ENCODE measurements around the gene NR2C2.
"Not testable (repeated sequence)": the region's sequence is repeated elsewhere in the genome, so short reads cannot be mapped to it uniquely, and the experiment has no call there.

The NR2C2 gene

GRCh38 chr3:14959359-14959943 lies 12.1 kb downstream of the NR2C2 start:
- DNase-seq (ENCODE audit: low spot score): no peak

- DNase-seq (ENCODE audit: low spot score): no peak
Measured at GRCh38 chr3:14962762-14963161, 15.4 kb downstream of the NR2C2 start.

- DNase-seq (ENCODE audit: low spot score): no peak
Measured at GRCh38 chr3:14967285-14967684, 19.9 kb downstream of the NR2C2 start.

- DNase-seq (ENCODE audit: low spot score): no peak
Measured at GRCh38 chr3:14969671-14970070, 22.3 kb downstream of the NR2C2 start.

- no peak for DNase-seq (ENCODE audit: low spot score)
Measured at GRCh38 chr3:14976317-14976716, 28.9 kb downstream of the NR2C2 start.

- DNase-seq (ENCODE audit: low spot score): no peak
Measured at GRCh38 chr3:14980689-14981088, 33.3 kb downstream of the NR2C2 start.

GRCh38 chr3:14984581-14985113 lies 37.3 kb downstream of the NR2C2 start:
- no peak for DNase-seq (ENCODE audit: low spot score)

GRCh38 chr3:14988988-14989394 lies 41.6 kb downstream of the NR2C2 start:
- peak; percentile 11 for DNase-seq (ENCODE audit: low spot score)

GRCh38 chr3:14989943-14990779 lies 42.8 kb downstream of the NR2C2 start:
- no peak for DNase-seq (ENCODE audit: low spot score)

- DNase-seq (ENCODE audit: low spot score): no peak
Measured at GRCh38 chr3:14990780-14991148, 43.4 kb downstream of the NR2C2 start.

GRCh38 chr3:14991151-14991742 lies 43.9 kb downstream of the NR2C2 start:
- DNase-seq (ENCODE audit: low spot score): no peak

GRCh38 chr3:14991818-14992612 lies 44.6 kb downstream of the NR2C2 start:
- no peak for DNase-seq (ENCODE audit: low spot score)

GRCh38 chr3:14997941-14998340 lies 50.6 kb downstream of the NR2C2 start:
- no peak for DNase-seq (ENCODE audit: low spot score)

- not testable (repeated sequence) for DNase-seq (ENCODE audit: low spot score)
Measured at GRCh38 chr3:14999182-14999581, 51.8 kb downstream of the NR2C2 start.

- DNase-seq (ENCODE audit: low spot score): no peak
Measured at GRCh38 chr3:15007681-15008141, 60.3 kb downstream of the NR2C2 start.

GRCh38 chr3:15009167-15009566 lies 61.8 kb downstream of the NR2C2 start:
- DNase-seq (ENCODE audit: low spot score): no peak

GRCh38 chr3:15010664-15011063 lies 63.3 kb downstream of the NR2C2 start:
- no peak for DNase-seq (ENCODE audit: low spot score)

GRCh38 chr3:15011174-15011573 lies 63.8 kb downstream of the NR2C2 start:
- DNase-seq (ENCODE audit: low spot score): no peak

- DNase-seq (ENCODE audit: low spot score): no peak
Measured at GRCh38 chr3:15014606-15015328, 67.4 kb downstream of the NR2C2 start.

- no peak for DNase-seq (ENCODE audit: low spot score)
Measured at GRCh38 chr3:15015456-15015855, 68.1 kb downstream of the NR2C2 start.

- DNase-seq (ENCODE audit: low spot score): no peak
Measured at GRCh38 chr3:15017191-15017590, 69.8 kb downstream of the NR2C2 start.
